Spinal cord (tissue), 10 donors: ENCODE measurements around the gene HOXA6. TPM values are rescaled to one million over a fixed set of nuclear protein-coding genes. Genes with fewer than 3 reads are reported as not detected.

Source experiments
- DNase-seq, 6 donors: peaks; one replicate each; pipeline versions ENCODE4 v3.0.0 to v3.0.0-alpha.2; 2013 to 2015; ENCODE audit warnings: low spot score in 6 of 6, low read depth in 4 of 6
- H3K27ac ChIP-seq: one replicate; pipeline ENCODE4 v1.5.1; 2013; ENCODE audit warnings: low read depth, low read length, control low read depth
- H3K27me3 ChIP-seq: one replicate; pipeline ENCODE4 v1.6.1; 2013; ENCODE audit warnings: low read length; ENCODE audit not compliant: control insufficient read depth, insufficient read depth
- H3K36me3 ChIP-seq: one replicate; pipeline ENCODE4 v1.6.1; 2013; ENCODE audit warnings: low read length; ENCODE audit not compliant: control insufficient read depth, insufficient read depth
- H3K4me1 ChIP-seq: one replicate; pipeline ENCODE4 v1.6.1; 2013; ENCODE audit warnings: low read length; ENCODE audit not compliant: control insufficient read depth, insufficient read depth
- H3K4me3 ChIP-seq: one replicate; pipeline ENCODE4 v1.5.1; 2013; ENCODE audit warnings: low read depth, low read length, control low read depth
- H3K9me3 ChIP-seq: one replicate; pipeline ENCODE4 v1.6.1; 2013; ENCODE audit warnings: low read length; ENCODE audit not compliant: control insufficient read depth, insufficient read depth
- WGBS: methylation state at CpG from one replicate; pipeline ENCODE4 v1.1.5; 2013; ENCODE audit warnings: missing lambda C conversion rate; ENCODE audit not compliant: insufficient coverage; 5-methylcytosine and 5-hydroxymethylcytosine counted together
- polyA plus RNA-seq, 2 donors: library from polyadenylated mRNA; unstranded; fragments of 120-200 nt; gene quantifications; one replicate each; pipeline ENCODE4 v1.2.1, GENCODE V29; 2013; ENCODE audit not compliant: insufficient read length in 2 of 2
- total RNA-seq, 2 donors: library from RNA; depleted of rRNA in 1 of 2; stranded (reverse); fragments of 120-200 nt in 1 of 2; fragments of >200 nt in 1 of 2; gene quantifications; one replicate each; pipeline versions ENCODE4 v1.2.3 to v1.2.4, GENCODE V29; 2013 to 2014
- donor health status: healthy.

Gene HOXA6
- total and polyA plus RNA-seq, 4 donors = 12.5 to 58.3 (median 33.9) TPM

DNA sequence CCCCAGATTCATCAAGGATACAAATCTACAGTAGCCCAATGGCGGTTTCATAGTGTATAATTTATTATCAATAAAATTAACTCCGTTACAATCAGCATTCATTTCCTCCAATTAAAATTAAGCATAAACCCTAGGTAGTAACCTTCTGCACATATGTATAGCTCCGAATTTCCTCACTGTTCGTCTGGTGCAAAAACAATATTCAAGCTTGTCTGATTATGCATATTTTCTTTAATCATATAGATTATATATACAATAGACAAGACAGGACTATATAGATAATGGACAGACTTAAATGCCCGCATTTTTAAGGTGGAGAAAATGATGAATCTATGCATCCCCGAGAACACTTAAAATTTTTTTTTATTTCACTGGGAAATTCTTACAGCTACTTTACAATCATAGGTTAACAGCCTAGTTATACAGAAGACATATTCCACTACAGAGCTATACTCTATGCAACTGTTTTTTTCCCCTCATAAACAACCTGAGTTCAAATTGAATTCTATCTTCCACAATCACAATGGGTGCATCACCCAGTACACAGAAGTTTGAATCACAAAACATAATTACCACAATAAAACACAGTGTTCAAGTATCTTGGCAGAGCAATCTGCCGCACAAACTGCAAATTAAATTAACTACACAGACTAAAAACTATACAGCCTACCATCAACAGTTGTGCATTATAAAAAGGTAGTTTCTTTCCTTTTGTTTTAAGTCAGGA is 15.2 kb upstream of the HOXA6 start:
- Histone ChIP-seq H3K36me3 (peaks cover 24% of the 10 kb centered on the region), H3K4me1 (peaks cover 74% of the 10 kb centered on the region), H3K9me3 (no peaks in the 10 kb centered on the region), H3K27ac (peak overlapping the region; percentile 99), H3K4me3 (peak overlapping the region; percentile 63), H3K27me3 (peaks cover 49% of the 10 kb centered on the region)
- no peak for DNase-seq
- 40% methylated on average over 1 of the region's 7 CpGs for WGBS

DNA sequence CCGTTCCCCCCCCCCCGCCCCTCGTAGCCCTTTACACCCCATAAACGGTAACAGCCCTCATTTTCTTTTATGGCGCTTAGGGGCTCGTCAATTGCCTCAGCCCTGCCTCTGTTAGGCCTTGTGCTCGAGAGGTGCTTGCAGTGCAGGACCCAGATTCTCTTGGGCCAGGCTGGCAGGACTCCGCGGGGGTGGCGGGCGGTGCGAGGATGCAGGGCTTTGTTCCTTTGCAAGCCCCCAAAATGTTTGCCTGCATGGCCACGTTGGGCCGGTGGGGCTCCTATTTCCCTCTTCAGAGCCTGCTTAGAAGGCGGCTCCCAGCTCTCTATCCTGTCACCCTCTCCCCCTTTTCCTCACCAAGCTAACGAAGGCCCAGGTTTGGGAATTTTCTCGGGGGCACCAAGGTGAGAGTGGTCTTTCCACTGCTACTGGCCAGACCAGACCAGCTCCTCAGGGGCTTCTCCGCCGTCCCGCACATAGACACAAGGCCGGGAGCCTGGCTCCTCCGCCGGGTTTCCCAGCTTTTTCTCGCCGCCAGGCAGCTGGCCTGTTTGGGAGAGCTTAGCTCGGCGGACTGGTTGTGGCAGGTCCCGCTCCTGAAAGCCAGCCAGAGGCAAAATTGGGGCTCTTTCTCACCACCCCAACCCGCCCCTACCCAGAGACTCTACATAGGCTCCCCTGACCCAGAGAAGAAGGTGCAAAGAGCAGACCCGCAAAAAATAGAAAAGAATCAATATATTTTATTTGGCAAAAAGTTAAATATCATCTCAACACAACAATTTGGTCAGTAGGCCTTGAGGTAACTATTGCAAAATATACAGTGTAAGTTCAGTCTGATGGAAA is 14.4 kb upstream of the HOXA6 start:
- WGBS = 23% methylated on average over 23 of the region's 30 CpGs
- Histone ChIP-seq H3K4me3 (peak overlapping the region; percentile 63), H3K36me3 (peaks cover 24% of the 10 kb centered on the region), H3K27ac (peak overlapping the region; percentile 99), H3K27me3 (peaks cover 42% of the 10 kb centered on the region), H3K9me3 (no peaks in the 10 kb centered on the region), H3K4me1 (peaks cover 78% of the 10 kb centered on the region)
- no peak for DNase-seq

DNA sequence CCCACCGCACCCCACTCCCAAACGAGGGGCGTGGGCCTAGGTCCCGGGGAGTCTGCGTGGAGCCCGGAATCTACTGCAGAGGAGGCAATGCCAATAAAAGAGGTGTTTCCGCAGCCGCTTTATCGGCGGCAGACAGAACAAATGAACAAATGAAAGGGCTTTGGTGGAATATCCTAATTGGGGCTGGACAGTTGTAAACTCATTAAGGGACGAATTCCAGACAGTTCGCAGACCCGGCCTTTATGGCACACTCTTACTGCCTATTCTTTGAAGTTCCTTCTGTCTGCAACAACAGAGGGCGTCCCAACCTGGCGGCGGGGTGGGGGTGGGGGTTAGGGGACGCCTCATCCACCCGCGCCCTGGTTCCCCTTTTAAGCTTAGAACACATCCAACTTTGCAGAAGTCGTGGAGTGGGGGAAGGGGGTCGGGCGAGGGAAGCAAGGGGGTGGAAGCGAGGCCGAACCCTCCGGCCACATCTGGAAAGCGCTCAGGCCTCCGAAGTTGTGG is 13.7 kb upstream of the HOXA6 start:
- peaks cover 73% of the 10 kb centered on the region for H3K4me1 ChIP-seq
- DNase-seq = no peak
- peak overlapping the region; percentile 74 for H3K4me3 ChIP-seq
- H3K36me3 ChIP-seq = peaks cover 24% of the 10 kb centered on the region
- H3K27ac ChIP-seq = peak overlapping the region; percentile 99
- H3K27me3 ChIP-seq = peaks cover 35% of the 10 kb centered on the region
- no peaks in the 10 kb centered on the region for H3K9me3 ChIP-seq
- 8% methylated on average over 13 of the region's 27 CpGs for WGBS

DNA sequence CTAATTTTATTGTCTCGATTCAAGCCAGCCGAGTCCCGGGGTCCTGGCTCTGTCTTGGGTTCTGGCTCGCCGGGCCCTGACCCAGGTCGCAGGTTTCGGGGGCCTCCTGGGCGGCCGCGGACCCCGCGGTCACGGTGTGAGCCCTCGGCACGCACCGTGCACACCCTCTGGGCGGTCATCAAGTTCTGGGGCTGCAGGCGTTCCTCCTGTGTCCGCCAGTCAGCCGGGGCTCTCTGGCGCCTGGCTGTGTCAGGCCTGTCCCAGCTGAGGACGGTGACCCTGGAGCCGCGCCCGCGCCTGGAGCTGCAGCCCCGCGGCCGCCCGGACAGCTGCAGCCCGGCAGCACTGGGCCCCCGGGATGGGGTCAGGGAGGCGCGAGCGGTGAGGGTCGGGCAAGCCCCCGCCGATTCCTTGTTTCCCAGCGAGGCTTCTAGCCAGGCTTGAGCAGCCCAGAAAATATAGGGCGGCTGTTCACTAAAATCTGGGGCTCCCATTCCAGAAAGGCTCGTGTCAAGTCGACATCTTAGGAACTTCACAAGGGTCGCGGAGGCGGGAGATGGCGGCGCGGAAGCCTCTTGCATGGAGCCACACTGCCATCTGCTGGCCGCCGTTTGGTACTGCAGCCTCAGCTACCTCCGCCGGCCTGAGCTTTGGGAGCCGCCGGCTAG is 13.1 kb upstream of the HOXA6 start:
- peak overlapping the region; percentile 99 for H3K27ac ChIP-seq

DNA sequence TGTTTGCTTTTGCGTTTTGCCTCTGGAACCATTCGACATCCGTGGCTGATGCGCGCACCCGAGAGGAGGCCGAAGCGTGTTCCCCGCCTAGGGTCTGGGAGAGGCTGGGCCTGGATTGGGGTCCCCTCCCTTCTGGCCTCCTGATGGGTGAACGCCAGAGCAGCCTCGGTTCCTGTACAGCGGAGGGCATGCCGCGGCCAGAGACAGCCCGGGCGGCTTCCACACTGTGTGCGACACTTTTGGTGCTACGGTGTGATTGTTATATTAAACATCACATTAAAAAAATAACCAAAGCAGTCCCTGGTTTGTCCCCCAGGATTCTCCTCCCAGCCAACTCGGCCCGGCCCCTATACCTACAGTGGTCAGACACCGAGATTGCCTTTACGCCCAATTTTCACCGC is 12.6 kb upstream of the HOXA6 start:
- H3K36me3 ChIP-seq = peaks cover 25% of the 10 kb centered on the region
- H3K9me3 ChIP-seq = no peaks in the 10 kb centered on the region
- H3K27ac ChIP-seq = peak overlapping the region; percentile 99
- 19% methylated on average over 15 of the region's 23 CpGs for WGBS
- H3K4me3 ChIP-seq = peak overlapping the region; percentile 74
- H3K27me3 ChIP-seq = peaks cover 24% of the 10 kb centered on the region
- DNase-seq = peak in 2 of 6 donors; percentile 73 to 88
- peaks cover 67% of the 10 kb centered on the region for H3K4me1 ChIP-seq

More for the DNA sequence above, 13.1 kb upstream of the HOXA6 start:
- WGBS = 1% methylated on average over 54 of the region's 54 CpGs
- Histone ChIP-seq H3K27me3 (peaks cover 29% of the 10 kb centered on the region), H3K4me3 (peak overlapping the region; percentile 74), H3K4me1 (peaks cover 67% of the 10 kb centered on the region), H3K36me3 (peaks cover 24% of the 10 kb centered on the region), H3K9me3 (no peaks in the 10 kb centered on the region)
- DNase-seq = peak in 5 of 6 donors; percentile 83 to 97 (median 91)

DNA sequence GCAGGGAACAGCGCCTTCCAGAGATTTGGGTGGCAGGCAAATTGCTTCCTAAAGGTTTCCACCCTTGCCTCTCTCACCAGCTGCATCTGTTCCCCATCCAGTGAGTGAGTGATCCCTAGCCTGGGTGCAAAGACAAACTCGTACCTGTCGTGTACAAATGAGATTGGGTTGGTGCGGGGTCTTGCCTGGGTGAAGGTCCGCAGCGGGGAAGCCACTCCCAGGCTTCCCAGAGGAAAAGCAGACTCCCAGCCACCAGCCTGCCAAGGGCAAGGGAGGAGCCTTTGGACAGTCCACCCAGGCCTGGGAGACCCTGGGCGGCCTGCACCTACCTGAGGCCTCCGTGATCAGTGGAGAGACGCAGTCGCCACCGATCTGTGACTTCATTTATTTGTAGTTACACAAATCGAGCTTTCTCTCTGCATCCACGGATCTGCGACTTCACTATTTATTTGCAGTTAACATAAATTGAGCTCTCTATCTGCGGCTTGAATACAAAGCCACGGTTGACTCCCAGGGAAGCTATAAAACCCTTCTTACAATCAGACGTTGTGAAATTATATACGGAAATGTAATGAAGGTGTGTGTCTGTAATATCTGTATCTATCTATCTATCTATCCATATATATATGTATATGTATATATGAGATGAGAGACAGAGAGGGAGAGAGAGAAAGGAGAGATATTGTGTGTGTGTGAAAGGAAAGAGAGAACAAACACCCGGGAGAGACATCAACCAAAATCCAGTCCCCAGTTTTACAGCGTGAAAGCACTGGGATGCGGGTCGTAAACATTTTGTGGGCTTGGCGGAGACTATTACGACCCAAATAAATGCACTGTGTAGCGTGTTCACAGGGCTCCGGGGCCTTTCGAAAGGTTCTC is 11.9 kb upstream of the HOXA6 start:
- peaks cover 25% of the 10 kb centered on the region for H3K36me3 ChIP-seq
- H3K4me1 ChIP-seq = peaks cover 67% of the 10 kb centered on the region
- peak overlapping the region; percentile 99 for H3K27ac ChIP-seq
- H3K9me3 ChIP-seq = no peaks in the 10 kb centered on the region
- peak in 1 of 6 donors; percentile 83 for DNase-seq
- H3K27me3 ChIP-seq = peaks cover 17% of the 10 kb centered on the region
- peak overlapping the region; percentile 74 for H3K4me3 ChIP-seq
- 37% methylated on average over 19 of the region's 27 CpGs for WGBS

DNA sequence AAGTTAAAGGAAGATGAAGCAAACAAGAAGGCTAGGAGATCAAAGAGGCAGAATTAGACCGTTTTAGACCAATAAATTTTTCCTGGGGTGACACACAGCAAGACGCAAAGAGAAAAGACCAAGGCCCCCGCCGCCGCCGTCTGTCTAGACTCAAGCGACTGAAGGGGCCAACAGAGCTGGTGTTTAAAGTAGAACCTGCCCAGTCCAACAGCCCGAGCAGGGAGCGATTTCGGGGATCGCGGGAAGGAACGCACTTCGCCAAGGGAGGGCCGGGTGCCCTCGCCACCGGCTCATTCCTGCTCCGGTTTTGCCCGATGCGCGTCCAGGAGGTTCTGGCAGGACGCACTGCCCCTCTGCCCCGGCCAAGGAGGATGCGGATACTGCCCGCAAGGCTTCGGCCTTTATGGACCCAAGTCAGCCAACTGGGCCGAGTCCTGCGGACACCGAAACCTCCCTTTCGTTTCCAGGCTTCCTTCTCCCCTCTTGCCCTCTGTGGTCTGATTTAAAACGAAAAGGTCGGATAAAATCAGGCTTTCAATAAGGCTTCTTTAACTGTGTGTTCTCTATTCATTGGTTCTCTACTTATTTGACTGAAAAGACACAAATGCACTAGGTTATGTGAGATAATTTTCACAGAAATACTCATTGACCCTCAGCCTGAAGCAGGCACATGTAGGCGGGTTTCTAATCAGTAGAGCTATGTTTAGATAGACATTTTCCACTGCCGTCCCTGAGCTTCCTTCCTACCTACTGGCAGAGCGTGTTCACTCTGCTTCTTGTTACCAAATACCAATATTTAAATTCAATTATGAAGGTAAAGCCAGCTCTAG is 11.1 kb upstream of the HOXA6 start:
- DNase-seq = peak in 1 of 6 donors; percentile 72
- Histone ChIP-seq H3K27me3 (peaks cover 15% of the 10 kb centered on the region), H3K9me3 (no peaks in the 10 kb centered on the region), H3K4me1 (peaks cover 67% of the 10 kb centered on the region), H3K4me3 (peak overlapping the region; percentile 74), H3K36me3 (peaks cover 21% of the 10 kb centered on the region), H3K27ac (peak overlapping the region; percentile 99)
- 25% methylated on average over 28 of the region's 35 CpGs for WGBS

DNA sequence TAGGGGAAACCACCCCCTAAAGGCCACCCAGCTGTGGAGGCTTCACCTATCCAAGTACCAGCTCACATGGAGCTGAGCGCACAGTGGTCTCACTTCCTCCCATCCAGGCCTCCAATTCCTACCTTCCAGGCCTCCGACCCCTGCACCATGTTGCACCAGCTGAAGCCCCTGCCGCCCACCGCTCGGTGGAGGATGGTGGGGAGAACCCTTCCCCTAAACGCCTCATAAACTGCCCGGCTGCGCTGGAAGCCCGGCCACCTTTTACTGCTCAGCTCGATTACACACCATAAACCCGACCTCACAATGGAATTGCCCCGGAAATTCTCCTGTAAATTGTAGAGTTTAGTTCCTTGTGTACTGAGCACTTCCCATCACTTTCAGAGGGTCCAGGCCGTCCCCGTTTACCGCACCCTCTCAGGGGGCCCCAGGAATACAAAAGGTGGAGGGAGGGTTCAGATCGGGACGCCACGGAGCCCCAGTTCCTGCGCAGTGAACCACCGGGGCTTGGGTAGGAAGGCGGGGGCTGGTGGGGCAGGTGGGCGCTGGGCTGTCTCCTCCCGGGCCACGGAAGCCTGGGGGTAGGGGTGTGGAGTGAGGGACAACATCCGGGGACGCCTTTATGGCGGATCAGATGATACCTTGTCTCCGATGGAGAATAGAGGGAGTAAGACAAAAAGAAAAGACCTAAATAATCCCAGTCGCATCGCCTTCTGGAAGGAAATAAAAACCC is 10.3 kb upstream of the HOXA6 start:
- 31% methylated on average over 13 of the region's 30 CpGs for whole genome bisulfite sequencing
- Histone ChIP-seq H3K9me3 (no peaks in the 10 kb centered on the region), H3K27me3 (peaks cover 11% of the 10 kb centered on the region), H3K4me3 (peak overlapping the region; percentile 74), H3K4me1 (peaks cover 74% of the 10 kb centered on the region), H3K36me3 (peaks cover 17% of the 10 kb centered on the region), H3K27ac (peak overlapping the region; percentile 99)
- peak in 1 of 6 donors; percentile 54 for DNase-seq
